Fibroblast of lung (primary cell): ENCODE data around the gene ACTL6B. TPM values are rescaled to one million over a fixed set of nuclear protein-coding genes. Genes with fewer than 3 reads are reported as not detected.

Source experiments
- DNase-seq, 2 donors: peaks; one replicate each; pipeline versions ENCODE4 v3.0.0 to v3.0.0-alpha.2; 2010; ENCODE audit warnings: low read depth in 2 of 2
- H2AFZ ChIP-seq: 2 replicates; pipeline ENCODE4 v1.5.1; 2012; ENCODE audit warnings: low read length, control low read depth, inconsistent platforms
- H3K27ac ChIP-seq: 2 replicates; pipeline ENCODE4 v1.5.1; 2011; ENCODE audit warnings: low read length, control low read depth; ENCODE audit not compliant: insufficient read depth
- H3K27me3 ChIP-seq: 2 replicates; pipeline ENCODE4 v1.5.1; 2011; ENCODE audit warnings: mild to moderate bottlenecking, low read length; ENCODE audit not compliant: control insufficient read depth, insufficient read depth
- H3K36me3 ChIP-seq: 2 replicates; pipeline ENCODE4 v1.5.1; 2011; ENCODE audit warnings: low read length; ENCODE audit not compliant: control insufficient read depth, insufficient read depth
- H3K4me1 ChIP-seq: 2 replicates; pipeline ENCODE4 v1.5.1; 2011; ENCODE audit warnings: low read length; ENCODE audit not compliant: control insufficient read depth, insufficient read depth; ENCODE audit errors: extremely low read depth
- H3K4me2 ChIP-seq: 2 replicates; pipeline ENCODE4 v1.5.1; 2011; ENCODE audit warnings: low read length, control low read depth; ENCODE audit not compliant: insufficient read depth; ENCODE audit errors: extremely low read depth
- H3K4me3 ChIP-seq, 4 experiments: fragments of 200-600 bp in 1 of 4; sonication (generic) in 1 of 4; replicated peaks in 1 of 4; 2 replicates each; pipeline ENCODE4 v1.5.1; 2011 to 2016; ENCODE audit warnings: low read length in 4 of 4, low read depth in 3 of 4, mild to moderate bottlenecking in 3 of 4, control low read depth in 2 of 4, inconsistent platforms in 1 of 4, mixed read lengths in 1 of 4; ENCODE audit not compliant: insufficient read depth in 1 of 4; ENCODE audit errors: control extremely low read depth in 1 of 4
- H3K79me2 ChIP-seq: 2 replicates; pipeline ENCODE4 v1.5.1; 2012; ENCODE audit warnings: mild to moderate bottlenecking, low read length, inconsistent platforms; ENCODE audit not compliant: control insufficient read depth, insufficient read depth
- H3K9ac ChIP-seq: 2 replicates; pipeline ENCODE4 v1.5.1; 2011; ENCODE audit warnings: mild to moderate bottlenecking, low read length, control low read depth; ENCODE audit not compliant: insufficient read depth
- H3K9me3 ChIP-seq: 2 replicates; pipeline ENCODE4 v1.5.1; 2012; ENCODE audit warnings: low read depth, low read length; ENCODE audit not compliant: control insufficient read depth, insufficient read depth
- H4K20me1 ChIP-seq: 2 replicates; pipeline ENCODE4 v1.5.1; 2011; ENCODE audit warnings: low read length; ENCODE audit not compliant: control insufficient read depth, insufficient read depth; ENCODE audit errors: extremely low read depth
- EZH2 ChIP-seq: IDR thresholded peaks from 2 replicates; pipeline ENCODE4 v1.5.1; 2012; ENCODE audit warnings: low read length, control low read depth, mild to moderate bottlenecking; ENCODE audit errors: missing control alignments
- polyA plus RNA-seq, 2 donors: library from polyadenylated mRNA; depleted of rRNA in 1 of 2; stranded (reverse) in 1 of 2; unstranded in 1 of 2; fragments of >200 nt; gene quantifications; 2 replicates each; pipeline ENCODE4 v1.2.1, GENCODE V29; 2011 to 2012; ENCODE audit warnings: missing spikeins in 1 of 2
- total RNA-seq: library from RNA; depleted of rRNA; stranded (reverse); fragments of >200 nt; gene quantifications from 2 replicates; pipeline ENCODE4 v1.2.1, GENCODE V29; 2014
- TF ChIP-seq, protein P1 (sequence below), 2 donors: IDR thresholded peaks in 1 of 2; conservative IDR thresholded peaks in 1 of 2; 1 replicate in 1 of 2; 2 replicates in 1 of 2; pipeline ENCODE4 v1.5.1; 2011 to 2012; ENCODE audit warnings: low read length in 2 of 2, control low read depth in 1 of 2, inconsistent platforms in 1 of 2, low read depth in 1 of 2, mild to moderate bottlenecking in 1 of 2

Gene ACTL6B
- total and polyA plus RNA-seq, 2 donors (not counting 1 experiment from before 2014, with no cell fraction given) = not detected

DNA sequence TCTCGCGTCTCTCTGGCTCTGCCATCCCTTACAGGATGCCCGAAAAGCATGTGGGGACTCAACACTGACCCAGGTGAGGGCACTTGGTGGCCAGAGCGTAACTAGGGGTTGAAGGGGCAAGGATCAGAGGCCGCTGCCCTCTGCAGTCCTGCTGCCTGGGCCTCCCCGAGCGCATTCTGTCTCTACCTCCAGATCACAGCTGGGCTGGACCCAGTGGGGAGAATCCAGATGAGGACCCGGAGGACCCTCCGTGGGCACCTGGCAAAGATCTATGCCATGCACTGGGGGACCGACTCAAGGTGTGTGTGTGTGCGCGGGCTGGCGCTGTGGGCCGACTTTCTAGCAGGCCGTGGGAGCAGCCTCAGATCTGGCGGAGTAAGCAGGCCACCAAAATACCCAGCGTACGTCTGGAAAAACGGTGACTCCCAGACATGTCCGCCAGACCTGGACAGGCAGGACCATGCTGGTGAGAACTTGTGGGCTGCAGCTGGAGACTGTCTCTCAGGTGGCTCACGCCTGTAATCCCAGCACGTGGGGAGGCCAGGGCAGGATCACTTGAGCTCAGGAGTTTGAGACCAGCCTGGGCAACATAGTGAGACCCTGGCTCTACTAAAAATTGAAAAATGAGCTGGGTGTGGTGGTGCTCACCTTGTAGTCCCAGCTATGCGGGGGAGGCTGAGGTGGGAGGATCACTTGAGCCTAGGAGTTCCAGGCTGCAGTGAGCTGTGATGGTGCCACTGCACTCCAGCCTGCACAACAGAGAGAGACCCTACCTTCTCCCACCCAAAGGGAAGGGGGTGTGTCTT is 20.5 kb upstream of the ACTL6B start:
- Histone ChIP-seq H3K9ac (no peak overlapping the region), H3K79me2 (peaks cover 40% of the 10 kb centered on the region), H3K4me3 (peak overlapping the region; percentile 25 to 92 (median 63)), H3K27me3 (no peaks in the 10 kb centered on the region), H3K9me3 (no peaks in the 10 kb centered on the region), H2AFZ (no peak overlapping the region), H3K4me1 (peaks cover 3% of the 10 kb centered on the region), H3K27ac (no peak overlapping the region), H4K20me1 (no peaks in the 10 kb centered on the region), H3K4me2 (peak overlapping the region; percentile 79), H3K36me3 (peaks cover 24% of the 10 kb centered on the region)
- TF ChIP-seq EZH2 = no peak
- TF ChIP-seq, protein P1, sequence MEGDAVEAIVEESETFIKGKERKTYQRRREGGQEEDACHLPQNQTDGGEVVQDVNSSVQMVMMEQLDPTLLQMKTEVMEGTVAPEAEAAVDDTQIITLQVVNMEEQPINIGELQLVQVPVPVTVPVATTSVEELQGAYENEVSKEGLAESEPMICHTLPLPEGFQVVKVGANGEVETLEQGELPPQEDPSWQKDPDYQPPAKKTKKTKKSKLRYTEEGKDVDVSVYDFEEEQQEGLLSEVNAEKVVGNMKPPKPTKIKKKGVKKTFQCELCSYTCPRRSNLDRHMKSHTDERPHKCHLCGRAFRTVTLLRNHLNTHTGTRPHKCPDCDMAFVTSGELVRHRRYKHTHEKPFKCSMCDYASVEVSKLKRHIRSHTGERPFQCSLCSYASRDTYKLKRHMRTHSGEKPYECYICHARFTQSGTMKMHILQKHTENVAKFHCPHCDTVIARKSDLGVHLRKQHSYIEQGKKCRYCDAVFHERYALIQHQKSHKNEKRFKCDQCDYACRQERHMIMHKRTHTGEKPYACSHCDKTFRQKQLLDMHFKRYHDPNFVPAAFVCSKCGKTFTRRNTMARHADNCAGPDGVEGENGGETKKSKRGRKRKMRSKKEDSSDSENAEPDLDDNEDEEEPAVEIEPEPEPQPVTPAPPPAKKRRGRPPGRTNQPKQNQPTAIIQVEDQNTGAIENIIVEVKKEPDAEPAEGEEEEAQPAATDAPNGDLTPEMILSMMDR (conservative IDR thresholded peaks at IDR 0.05 in 1 of 2, IDR thresholded peaks at IDR 0.05 in 1 of 2; ENCODE audit: low read depth in 1 of 2, low read length in 2 of 2) = no peak
- no peak for DNase-seq

DNA sequence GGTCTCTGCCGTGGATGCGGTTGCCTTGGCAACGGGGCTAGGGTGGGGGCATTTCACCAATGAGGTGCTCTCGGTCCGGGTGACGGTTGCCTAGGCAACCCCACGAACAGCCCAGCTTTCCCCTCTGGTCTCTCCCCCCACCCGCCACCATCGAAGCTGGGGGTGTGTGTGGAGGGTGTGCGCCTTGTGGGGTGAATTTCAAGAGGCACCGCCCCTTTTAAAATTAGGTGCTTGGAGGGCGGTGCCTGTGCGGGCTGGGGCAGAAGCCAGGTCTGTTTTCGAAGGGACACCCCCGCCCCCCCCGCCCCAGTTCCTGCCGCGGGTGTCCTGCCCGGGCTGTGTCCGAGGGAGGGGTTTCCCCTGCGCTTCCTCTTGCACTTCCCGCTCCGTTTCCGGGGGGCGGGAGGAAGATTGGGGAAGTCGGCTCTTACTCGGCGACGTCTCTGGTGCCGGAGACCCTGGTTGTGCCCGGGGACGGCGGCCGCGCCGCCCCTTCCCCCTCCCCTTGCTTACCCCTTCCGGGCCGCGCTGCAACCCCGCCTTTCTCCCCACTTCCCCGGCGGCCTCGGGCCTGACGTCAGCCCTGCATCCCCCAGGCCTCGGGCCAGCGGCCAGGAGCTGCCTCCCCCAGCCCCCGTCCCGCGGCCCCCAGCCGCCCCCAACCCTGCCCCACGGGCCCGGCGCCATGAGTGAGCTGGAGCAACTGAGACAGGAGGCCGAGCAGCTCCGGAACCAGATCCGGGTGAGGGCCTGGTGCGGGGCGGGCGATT is 19.5 kb upstream of the ACTL6B start:
- H3K27ac ChIP-seq = peak overlapping the region; percentile 38
- TF ChIP-seq, protein P1 (conservative IDR thresholded peaks at IDR 0.05 in 1 of 2, IDR thresholded peaks at IDR 0.05 in 1 of 2; ENCODE audit: low read depth in 1 of 2, low read length in 2 of 2) = no peak
- TF ChIP-seq EZH2 = no peak

DNA sequence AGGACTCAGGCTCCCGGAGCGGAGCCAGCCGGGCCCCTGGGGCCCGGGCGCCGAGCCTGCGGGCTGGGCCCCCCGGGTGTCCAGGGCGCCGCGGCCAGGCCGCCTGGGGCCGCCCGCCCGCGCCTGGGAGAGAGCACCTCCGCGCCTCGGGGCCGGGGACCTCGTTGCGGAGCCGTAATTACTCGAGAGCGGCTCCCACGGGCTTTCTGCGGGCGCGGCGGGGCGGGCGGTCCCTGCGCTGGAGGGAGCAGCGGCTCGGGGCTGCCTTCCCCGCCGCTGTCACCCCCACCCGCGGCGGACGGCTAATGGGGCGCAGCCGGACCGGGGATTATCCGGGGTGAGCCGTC is 18.8 kb upstream of the ACTL6B start:
- peak overlapping the region; percentile 34 for H3K27ac ChIP-seq
- H3K4me1 ChIP-seq = no peaks in the 10 kb centered on the region
- no peak overlapping the region for H3K4me2 ChIP-seq
- peaks cover 40% of the 10 kb centered on the region for H3K79me2 ChIP-seq
- no peak for TF ChIP-seq EZH2
- TF ChIP-seq, protein P1 (conservative IDR thresholded peaks at IDR 0.05 in 1 of 2, IDR thresholded peaks at IDR 0.05 in 1 of 2; ENCODE audit: low read depth in 1 of 2, low read length in 2 of 2) = no peak
- H3K4me3 ChIP-seq = peak overlapping the region; percentile 67 to 92 (median 78)
- H3K36me3 ChIP-seq = peaks cover 19% of the 10 kb centered on the region
- H3K9ac ChIP-seq = peak overlapping the region; percentile 41
- H2AFZ ChIP-seq = no peak overlapping the region
- H3K9me3 ChIP-seq = no peaks in the 10 kb centered on the region
- no peak for DNase-seq
- H3K27me3 ChIP-seq = no peaks in the 10 kb centered on the region
- H4K20me1 ChIP-seq = no peaks in the 10 kb centered on the region

More for the DNA sequence above, 19.5 kb upstream of the ACTL6B start:
- Histone ChIP-seq H3K4me3 (peak overlapping the region; percentile 61 to 92 (median 74)), H4K20me1 (no peaks in the 10 kb centered on the region), H3K79me2 (peaks cover 40% of the 10 kb centered on the region), H2AFZ (no peak overlapping the region), H3K27me3 (no peaks in the 10 kb centered on the region), H3K9me3 (no peaks in the 10 kb centered on the region), H3K36me3 (peaks cover 19% of the 10 kb centered on the region), H3K9ac (peak overlapping the region; percentile 65), H3K4me2 (peak overlapping the region; percentile 64), H3K4me1 (peaks cover 3% of the 10 kb centered on the region)
- peak; percentile 67 to 71 for DNase-seq
